Peyer's patch (tissue), 4 donors: ENCODE results near the gene RANGAP1. TPM values are rescaled to one million over a fixed set of nuclear protein-coding genes. Genes with fewer than 3 reads are reported as not detected.

Source experiments
- DNase-seq, 3 donors: peaks; one replicate each; pipeline ENCODE4 v3.0.0-alpha.2; 2017 to 2019
- H3K27ac ChIP-seq, 4 donors: fragments of 200-600 bp; sonication (generic); one replicate each; pipeline ENCODE4 v1.5.1; 2016 to 2019
- H3K27me3 ChIP-seq, 2 donors: fragments of 200-600 bp; sonication (generic); one replicate each; pipeline ENCODE4 v1.5.1; 2019
- H3K36me3 ChIP-seq, 3 donors: fragments of 200-600 bp; sonication (generic); one replicate each; pipeline ENCODE4 v1.5.1; 2016 to 2019
- H3K4me1 ChIP-seq, 4 donors: fragments of 200-600 bp; sonication (generic); one replicate each; pipeline ENCODE4 v1.5.1; 2016 to 2019
- H3K4me3 ChIP-seq, 4 donors: fragments of 200-600 bp; sonication (generic); 1 replicate in 3 of 4; 2 replicates in 1 of 4; pipeline ENCODE4 v1.5.1; 2016 to 2019; ENCODE audit warnings: mild to moderate bottlenecking in 1 of 4
- H3K9me3 ChIP-seq, 4 donors: fragments of 200-600 bp; sonication (generic); one replicate each; pipeline ENCODE4 v1.5.1; 2016 to 2019; ENCODE audit warnings: mild to moderate bottlenecking in 1 of 4
- CTCF ChIP-seq, 6 experiments: fragments of 450-650 bp in 4 of 6; fragments of 200-600 bp in 2 of 6; sonication (generic) in 1 of 6; IDR thresholded peaks; one replicate each; pipeline ENCODE4 v1.5.1; 2017 to 2019; ENCODE audit warnings: antibody characterized with exemption in 6 of 6, mild to moderate bottlenecking in 3 of 6, moderate library complexity in 1 of 6
- POLR2A ChIP-seq, 2 donors: fragments of 450-650 bp; IDR thresholded peaks; one replicate each; pipeline ENCODE4 v1.5.1; 2017; ENCODE audit warnings: antibody characterized with exemption in 2 of 2, mild to moderate bottlenecking in 2 of 2, moderate library complexity in 2 of 2
- total RNA-seq, 4 donors: library from RNA; depleted of rRNA; stranded (reverse); fragments of >200 nt; gene quantifications; one replicate each; pipeline ENCODE4 v1.1.0, GENCODE V29; 2016

The RANGAP1 gene
- total RNA-seq, 4 donors from 2014 or later = 29.8 to 79.2 (median 35.8) TPM

- TF ChIP-seq POLR2A (IDR thresholded peaks at IDR 0.05) (no peak), CTCF (IDR thresholded peaks at IDR 0.05) (no peak)
- Histone ChIP-seq H3K27me3 (no peaks in the 10 kb centered on the region), H3K4me1 (peaks cover 0 to 45% (median 6%) of the 10 kb centered on the region in 4 donors), H3K9me3 (no peaks in the 10 kb centered on the region), H3K27ac (no peak overlapping the region), H3K36me3 (no peaks in the 10 kb centered on the region), H3K4me3 (no peak overlapping the region)
- no peak for DNase-seq
Observed at GRCh38 chr22:41305646-41306045, 19.7 kb upstream of the RANGAP1 start.

GRCh38 chr22:41302811-41303210, 16.8 kb upstream of the RANGAP1 start:
- H3K4me3 ChIP-seq = peak overlapping the region; percentile 79 to 95 (median 91)
- peak overlapping the region; percentile 79 to 85 (median 84) for H3K27ac ChIP-seq

GRCh38 chr22:41302021-41302767, 16.2 kb upstream of the RANGAP1 start:
- TF ChIP-seq POLR2A (IDR thresholded peaks at IDR 0.05) (no peak), CTCF (IDR thresholded peaks at IDR 0.05) (no peak)
- peak overlapping the region; percentile 79 to 85 (median 84) for H3K27ac ChIP-seq
- peaks cover 0 to 31% (median 0%) of the 10 kb centered on the region in 4 donors for H3K4me1 ChIP-seq
- H3K36me3 ChIP-seq = no peaks in the 10 kb centered on the region
- H3K27me3 ChIP-seq = no peaks in the 10 kb centered on the region
- H3K9me3 ChIP-seq = no peaks in the 10 kb centered on the region
- peak overlapping the region; percentile 79 to 95 (median 91) for H3K4me3 ChIP-seq
- no peak for DNase-seq

More at GRCh38 chr22:41302811-41303210, 16.8 kb upstream of the RANGAP1 start:
- Histone ChIP-seq H3K4me1 (peaks cover 0 to 37% (median 2%) of the 10 kb centered on the region in 4 donors), H3K36me3 (no peaks in the 10 kb centered on the region), H3K9me3 (no peaks in the 10 kb centered on the region), H3K27me3 (no peaks in the 10 kb centered on the region)
- DNase-seq = no peak
- TF ChIP-seq CTCF (IDR thresholded peaks at IDR 0.05) (no peak), POLR2A (IDR thresholded peaks at IDR 0.05) (no peak)

- peak; percentile 78 to 92 (median 88) for DNase-seq
- Histone ChIP-seq H3K36me3 (no peaks in the 10 kb centered on the region), H3K4me3 (peak within 1 kb of the TSS; percentile 79 to 95 (median 91)), H3K9me3 (no peaks in the 10 kb centered on the region), H3K4me1 (peaks cover 0 to 22% (median 0%) of the 10 kb centered on the region in 4 donors), H3K27ac (peak within 1 kb of the TSS; percentile 79 to 85 (median 84)), H3K27me3 (no peaks in the 10 kb centered on the region)
- peak; percentile 24 to 63 (median 52) for TF ChIP-seq CTCF (IDR thresholded peaks at IDR 0.05)
- TF ChIP-seq POLR2A (IDR thresholded peaks at IDR 0.05) = peak; percentile 53 to 72
Observed at GRCh38 chr22:41301085-41302020, 15.4 kb upstream of the RANGAP1 start, which contains the start of gene ZC3H7B. Gene ZC3H7B (plus strand): TSS chr22:41301525. CDS start chr22:41320661, 19,136 bp downstream.

- Histone ChIP-seq H3K27me3 (no peaks in the 10 kb centered on the region), H3K36me3 (no peaks in the 10 kb centered on the region), H3K27ac (peak overlapping the region; percentile 79 to 85 (median 84)), H3K4me1 (peaks cover 0 to 19% (median 0%) of the 10 kb centered on the region in 4 donors), H3K9me3 (no peaks in the 10 kb centered on the region), H3K4me3 (peak overlapping the region in 3 of 4 donors; percentile 88 to 95 (median 94))
- no peak for DNase-seq
- TF ChIP-seq POLR2A (IDR thresholded peaks at IDR 0.05) (no peak), CTCF (IDR thresholded peaks at IDR 0.05) (no peak)
Observed at GRCh38 chr22:41300661-41301060, 14.7 kb upstream of the RANGAP1 start.
